ENCODE measurements around the gene ARHGAP42.

Gene ARHGAP42

DNA sequence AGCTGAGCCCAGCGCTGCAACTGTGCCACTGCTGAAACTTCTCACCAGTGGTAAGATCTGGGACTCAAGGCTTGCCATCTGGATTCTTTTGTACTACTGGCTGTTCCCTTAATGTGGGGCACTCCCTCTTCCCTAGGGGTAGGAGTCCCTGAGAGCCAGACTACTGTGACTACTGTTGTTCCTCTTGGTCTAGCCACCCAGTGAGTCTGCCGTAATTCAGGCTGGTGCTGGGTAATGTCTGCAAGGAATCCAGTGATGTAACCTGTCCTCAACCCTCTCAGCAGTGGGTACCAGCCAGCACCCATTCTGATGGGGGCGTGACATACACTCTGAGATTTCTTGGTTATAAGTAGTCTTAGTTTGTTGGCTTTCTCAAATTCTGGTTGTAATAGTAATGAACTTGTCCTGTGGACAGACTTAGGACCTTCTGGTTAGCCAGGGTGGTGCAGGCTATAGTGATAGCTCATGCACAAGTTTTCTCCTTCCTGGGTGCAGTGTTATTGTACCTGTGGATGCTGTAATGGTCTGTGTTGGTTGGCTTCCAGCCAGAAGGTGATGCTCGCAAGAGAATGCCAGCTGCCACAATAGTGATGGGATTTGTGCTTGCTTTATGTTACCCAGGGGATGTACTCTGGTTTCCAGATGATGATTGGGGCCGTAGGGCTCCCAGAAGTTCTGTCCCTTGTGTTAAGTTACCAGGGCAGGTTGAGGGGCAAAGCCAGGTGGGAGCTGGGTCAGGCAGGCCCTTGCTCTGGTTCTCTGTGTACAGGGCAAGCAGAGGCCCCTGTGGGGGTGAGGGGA lies 65.5 kb downstream of the ARHGAP42 start:
- no peaks in the 10 kb centered on the region for H3F3A ChIP-seq (ENCODE audit: insufficient read depth, low read length)
- H3K9ac ChIP-seq (ENCODE audit: low read length): no peak overlapping the region
- no peak overlapping the region for H2AFZ ChIP-seq (ENCODE audit: low read length)
- no peak overlapping the region for H3K4me3 ChIP-seq (ENCODE audit: low read depth, low read length, poor library complexity, severe bottlenecking)
- H4K20me1 ChIP-seq (ENCODE audit: insufficient read depth, low read length): 0 out of 2 replicates have a peak, but pooled peaks cover 2% of the 10 kb centered on the region
- H3K36me3 ChIP-seq (ENCODE audit: insufficient read depth, low read length): no peaks in the 10 kb centered on the region
- H3K79me2 ChIP-seq (ENCODE audit: insufficient read depth, low read length): no peaks in the 10 kb centered on the region
- no peaks in the 10 kb centered on the region for H3K9me3 ChIP-seq (ENCODE audit: low read length)
- no peak overlapping the region for H3K4me2 ChIP-seq (ENCODE audit: low read length)
- no peaks in the 10 kb centered on the region for H3K27me3 ChIP-seq (ENCODE audit: insufficient read depth, low read length)
- H3K27ac ChIP-seq (ENCODE audit: low read depth, low read length, poor library complexity, severe bottlenecking): no peak overlapping the region
- TF ChIP-seq EZH2 (IDR thresholded peaks at IDR 0.05; ENCODE audit: borderline replicate concordance, low read length): no peak
- TF ChIP-seq, protein P1, sequence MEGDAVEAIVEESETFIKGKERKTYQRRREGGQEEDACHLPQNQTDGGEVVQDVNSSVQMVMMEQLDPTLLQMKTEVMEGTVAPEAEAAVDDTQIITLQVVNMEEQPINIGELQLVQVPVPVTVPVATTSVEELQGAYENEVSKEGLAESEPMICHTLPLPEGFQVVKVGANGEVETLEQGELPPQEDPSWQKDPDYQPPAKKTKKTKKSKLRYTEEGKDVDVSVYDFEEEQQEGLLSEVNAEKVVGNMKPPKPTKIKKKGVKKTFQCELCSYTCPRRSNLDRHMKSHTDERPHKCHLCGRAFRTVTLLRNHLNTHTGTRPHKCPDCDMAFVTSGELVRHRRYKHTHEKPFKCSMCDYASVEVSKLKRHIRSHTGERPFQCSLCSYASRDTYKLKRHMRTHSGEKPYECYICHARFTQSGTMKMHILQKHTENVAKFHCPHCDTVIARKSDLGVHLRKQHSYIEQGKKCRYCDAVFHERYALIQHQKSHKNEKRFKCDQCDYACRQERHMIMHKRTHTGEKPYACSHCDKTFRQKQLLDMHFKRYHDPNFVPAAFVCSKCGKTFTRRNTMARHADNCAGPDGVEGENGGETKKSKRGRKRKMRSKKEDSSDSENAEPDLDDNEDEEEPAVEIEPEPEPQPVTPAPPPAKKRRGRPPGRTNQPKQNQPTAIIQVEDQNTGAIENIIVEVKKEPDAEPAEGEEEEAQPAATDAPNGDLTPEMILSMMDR (IDR thresholded peaks at IDR 0.05; ENCODE audit: low read length): no peak
- no peaks in the 10 kb centered on the region for H3K9me2 ChIP-seq (ENCODE audit: low read depth, low read length)
- no peaks in the 10 kb centered on the region for H3K4me1 ChIP-seq (ENCODE audit: insufficient read depth, low read length, severe bottlenecking)

DNA sequence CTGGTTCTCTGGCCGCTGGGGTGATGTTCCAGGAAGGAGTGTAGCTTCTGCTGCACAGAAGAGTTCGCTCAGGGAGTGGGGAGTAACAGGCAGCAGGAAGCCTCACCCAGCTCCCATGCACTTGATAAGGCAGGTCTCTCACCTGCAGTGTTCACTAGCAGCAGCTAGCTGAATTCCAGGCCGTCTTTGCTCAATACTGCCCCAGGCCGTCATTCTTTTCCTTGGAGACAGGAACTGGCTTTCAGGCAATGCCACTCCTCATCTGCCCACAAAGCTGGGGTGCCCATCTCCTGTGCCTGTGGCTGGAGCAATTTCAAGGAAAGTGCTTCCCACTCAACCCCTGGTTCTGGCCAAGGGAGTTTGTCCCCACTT lies 66.1 kb downstream of the ARHGAP42 start:
- H3K9me2 ChIP-seq (ENCODE audit: low read depth, low read length): no peaks in the 10 kb centered on the region
- H2AFZ ChIP-seq (ENCODE audit: low read length): no peak overlapping the region
- no peaks in the 10 kb centered on the region for H3F3A ChIP-seq (ENCODE audit: insufficient read depth, low read length)
- no peak overlapping the region for H3K4me3 ChIP-seq (ENCODE audit: low read depth, low read length, poor library complexity, severe bottlenecking)
- no peak overlapping the region for H3K9ac ChIP-seq (ENCODE audit: low read length)
- H3K9me3 ChIP-seq (ENCODE audit: low read length): no peaks in the 10 kb centered on the region
- no peaks in the 10 kb centered on the region for H3K36me3 ChIP-seq (ENCODE audit: insufficient read depth, low read length)
- no peak overlapping the region for H3K27ac ChIP-seq (ENCODE audit: low read depth, low read length, poor library complexity, severe bottlenecking)
- TF ChIP-seq, protein P1 (IDR thresholded peaks at IDR 0.05; ENCODE audit: low read length): no peak
- TF ChIP-seq EZH2 (IDR thresholded peaks at IDR 0.05; ENCODE audit: borderline replicate concordance, low read length): no peak
- no peaks in the 10 kb centered on the region for H3K79me2 ChIP-seq (ENCODE audit: insufficient read depth, low read length)
- H3K4me1 ChIP-seq (ENCODE audit: insufficient read depth, low read length, severe bottlenecking): no peaks in the 10 kb centered on the region
- H3K4me2 ChIP-seq (ENCODE audit: low read length): no peak overlapping the region
- no peaks in the 10 kb centered on the region for H3K27me3 ChIP-seq (ENCODE audit: insufficient read depth, low read length)
- H4K20me1 ChIP-seq (ENCODE audit: insufficient read depth, low read length): 0 out of 2 replicates have a peak, but pooled peaks cover 2% of the 10 kb centered on the region

GRCh38 chr11:100753571-100753970 lies 66.5 kb downstream of the ARHGAP42 start:
- no peaks in the 10 kb centered on the region for H3K36me3 ChIP-seq (ENCODE audit: insufficient read depth, low read length)
- H3K4me1 ChIP-seq (ENCODE audit: insufficient read depth, low read length, severe bottlenecking): no peaks in the 10 kb centered on the region
- H3K9me2 ChIP-seq (ENCODE audit: low read depth, low read length): no peaks in the 10 kb centered on the region
- H3K4me2 ChIP-seq (ENCODE audit: low read length): no peak overlapping the region
- TF ChIP-seq, protein P1 (IDR thresholded peaks at IDR 0.05; ENCODE audit: low read length): no peak
- TF ChIP-seq EZH2 (IDR thresholded peaks at IDR 0.05; ENCODE audit: borderline replicate concordance, low read length): no peak
- no peaks in the 10 kb centered on the region for H3K9me3 ChIP-seq (ENCODE audit: low read length)
- no peak overlapping the region for H3K9ac ChIP-seq (ENCODE audit: low read length)
- no peak overlapping the region for H3K27ac ChIP-seq (ENCODE audit: low read depth, low read length, poor library complexity, severe bottlenecking)
- no peaks in the 10 kb centered on the region for H3K79me2 ChIP-seq (ENCODE audit: insufficient read depth, low read length)
- H3K27me3 ChIP-seq (ENCODE audit: insufficient read depth, low read length): no peaks in the 10 kb centered on the region
- H3K4me3 ChIP-seq (ENCODE audit: low read depth, low read length, poor library complexity, severe bottlenecking): no peak overlapping the region
- H4K20me1 ChIP-seq (ENCODE audit: insufficient read depth, low read length): 0 out of 2 replicates have a peak, but pooled peaks cover 2% of the 10 kb centered on the region
- no peak overlapping the region for H2AFZ ChIP-seq (ENCODE audit: low read length)
- no peaks in the 10 kb centered on the region for H3F3A ChIP-seq (ENCODE audit: insufficient read depth, low read length)

Data from OCI-LY1 (cell line).